ENCODE results near the gene TIMM13. TPM values are rescaled to one million over a fixed set of nuclear protein-coding genes. Genes with fewer than 3 reads are reported as not detected.

Gene TIMM13
- total RNA-seq, 3 donors from 2014 or later: 27.7 to 34.4 (median 28.1) TPM

DNA sequence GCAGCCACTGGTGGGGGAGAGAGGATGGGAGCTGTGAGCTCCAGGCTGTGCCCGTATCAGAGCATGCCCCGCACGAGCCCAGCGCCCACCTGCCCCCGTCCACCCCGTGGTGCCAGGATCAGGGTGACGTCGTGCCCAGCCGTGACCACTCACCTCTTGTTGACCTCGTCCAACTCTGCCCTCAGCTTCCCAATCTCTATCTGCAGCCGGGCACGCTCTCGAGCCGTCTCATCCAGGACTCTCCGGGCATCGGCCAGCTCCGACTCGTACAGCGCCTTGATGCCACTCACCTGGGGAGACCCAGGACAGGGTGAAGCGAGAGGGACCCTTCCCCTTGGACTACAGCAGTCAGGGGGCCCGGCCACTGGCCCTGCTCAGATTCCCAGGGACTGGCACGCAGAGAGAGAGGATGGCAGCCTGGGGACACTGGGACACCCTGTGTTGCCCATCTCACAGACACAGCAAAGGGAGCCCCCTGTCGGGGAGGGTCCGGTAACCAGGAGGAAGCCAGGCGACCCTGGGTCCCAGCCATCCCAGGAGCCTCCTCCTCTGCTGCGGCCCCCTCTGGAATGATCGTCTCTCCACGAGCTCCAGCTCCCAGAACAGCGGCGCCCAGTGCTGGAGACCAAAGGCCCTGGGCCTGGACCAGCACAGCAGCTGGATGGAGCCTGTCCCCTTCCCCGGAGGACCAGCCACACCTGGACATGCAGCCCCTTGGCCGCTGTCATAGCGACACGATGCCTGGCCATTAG, 17.0 kb upstream of the TIMM13 start:
- no peaks in the 10 kb centered on the region for H3K9me3 ChIP-seq
- no peaks in the 10 kb centered on the region for H3K36me3 ChIP-seq
- TF ChIP-seq, protein P1, sequence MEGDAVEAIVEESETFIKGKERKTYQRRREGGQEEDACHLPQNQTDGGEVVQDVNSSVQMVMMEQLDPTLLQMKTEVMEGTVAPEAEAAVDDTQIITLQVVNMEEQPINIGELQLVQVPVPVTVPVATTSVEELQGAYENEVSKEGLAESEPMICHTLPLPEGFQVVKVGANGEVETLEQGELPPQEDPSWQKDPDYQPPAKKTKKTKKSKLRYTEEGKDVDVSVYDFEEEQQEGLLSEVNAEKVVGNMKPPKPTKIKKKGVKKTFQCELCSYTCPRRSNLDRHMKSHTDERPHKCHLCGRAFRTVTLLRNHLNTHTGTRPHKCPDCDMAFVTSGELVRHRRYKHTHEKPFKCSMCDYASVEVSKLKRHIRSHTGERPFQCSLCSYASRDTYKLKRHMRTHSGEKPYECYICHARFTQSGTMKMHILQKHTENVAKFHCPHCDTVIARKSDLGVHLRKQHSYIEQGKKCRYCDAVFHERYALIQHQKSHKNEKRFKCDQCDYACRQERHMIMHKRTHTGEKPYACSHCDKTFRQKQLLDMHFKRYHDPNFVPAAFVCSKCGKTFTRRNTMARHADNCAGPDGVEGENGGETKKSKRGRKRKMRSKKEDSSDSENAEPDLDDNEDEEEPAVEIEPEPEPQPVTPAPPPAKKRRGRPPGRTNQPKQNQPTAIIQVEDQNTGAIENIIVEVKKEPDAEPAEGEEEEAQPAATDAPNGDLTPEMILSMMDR (IDR thresholded peaks at IDR 0.05): no peak
- TF ChIP-seq POLR2A (IDR thresholded peaks at IDR 0.05) (no peak), POLR2AphosphoS5 (IDR thresholded peaks at IDR 0.05) (no peak)
- no peak for DNase-seq (ENCODE audit: low spot score in 2 of 2)
- intact Hi-C loops (cut with DNase I; ENCODE audit: low total_unique reads): loop anchor here (5.0 kb wide), 1 partner anchor 878 kb away; no protein-coding TSS in a partner anchor
- H3K4me1 ChIP-seq: no peaks in the 10 kb centered on the region
- H3K27me3 ChIP-seq: no peaks in the 10 kb centered on the region
- no peak overlapping the region for H3K4me3 ChIP-seq
- H3K27ac ChIP-seq: no peak overlapping the region

DNA sequence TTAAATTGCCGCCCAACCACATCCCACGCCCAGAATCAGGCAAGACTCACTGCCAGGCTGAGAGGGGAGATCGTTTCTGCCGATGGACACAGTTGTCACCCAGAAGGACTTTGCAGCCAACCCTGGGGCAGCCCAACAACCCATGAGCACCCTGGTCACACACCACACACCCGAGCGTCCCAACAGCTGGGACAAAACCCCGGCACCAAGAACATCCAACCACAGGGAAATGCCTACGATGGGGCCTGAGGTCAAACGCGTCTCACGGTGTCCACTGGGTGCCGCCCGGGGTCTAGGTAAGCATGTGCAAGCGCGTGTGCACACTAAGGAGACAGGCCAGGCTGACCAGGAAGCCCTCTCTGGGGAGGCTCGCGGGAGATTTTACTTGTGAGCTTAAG, 16.4 kb upstream of the TIMM13 start:
- no peaks in the 10 kb centered on the region for H3K4me1 ChIP-seq
- no peaks in the 10 kb centered on the region for H3K27me3 ChIP-seq
- H3K27ac ChIP-seq: no peak overlapping the region
- TF ChIP-seq POLR2AphosphoS5 (IDR thresholded peaks at IDR 0.05) (no peak), POLR2A (IDR thresholded peaks at IDR 0.05) (no peak)
- TF ChIP-seq, protein P1 (IDR thresholded peaks at IDR 0.05): no peak
- no peaks in the 10 kb centered on the region for H3K36me3 ChIP-seq
- no peaks in the 10 kb centered on the region for H3K9me3 ChIP-seq
- DNase-seq (ENCODE audit: low spot score in 2 of 2): no peak
- intact Hi-C loops (cut with DNase I; ENCODE audit: low total_unique reads): loop anchor here (5.0 kb wide), 1 partner anchor 879 kb away; no protein-coding TSS in a partner anchor
- H3K4me3 ChIP-seq: no peak overlapping the region

DNA sequence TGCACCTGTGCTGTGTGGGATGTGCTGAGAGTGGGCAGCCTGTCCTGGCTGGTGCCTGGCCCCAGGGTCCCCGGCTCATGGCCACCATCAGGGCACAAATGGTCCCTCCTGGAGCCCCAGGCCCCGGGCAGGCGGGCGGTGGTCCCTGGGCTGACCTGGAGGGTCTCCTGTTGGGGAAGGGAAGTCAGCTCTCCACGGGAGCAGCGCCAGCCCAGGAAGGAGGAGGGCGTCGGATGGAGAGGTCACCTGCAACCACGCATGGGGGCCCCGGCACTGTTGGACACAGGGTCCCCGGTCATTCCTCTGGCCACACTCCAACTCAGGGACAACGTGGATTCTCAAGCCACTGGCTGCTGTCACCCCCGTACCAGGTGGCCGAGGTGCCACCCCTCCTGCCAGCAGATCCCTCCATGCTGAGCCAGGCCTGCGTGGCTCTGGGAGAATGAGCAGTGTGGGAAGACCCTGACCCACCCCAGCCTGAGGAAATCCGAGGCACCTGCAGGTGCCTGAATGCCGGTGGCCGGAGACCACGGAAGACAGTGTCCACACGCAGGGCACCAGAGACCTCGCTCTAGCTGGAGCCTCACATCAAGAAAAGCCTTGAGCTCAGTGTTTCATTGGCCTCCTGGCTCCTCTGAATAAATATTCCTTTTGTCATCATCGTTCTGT, 15.9 kb upstream of the TIMM13 start:
- Histone ChIP-seq H3K4me3 (no peak overlapping the region), H3K36me3 (no peaks in the 10 kb centered on the region), H3K9me3 (no peaks in the 10 kb centered on the region), H3K27me3 (no peaks in the 10 kb centered on the region), H3K27ac (no peak overlapping the region), H3K4me1 (no peaks in the 10 kb centered on the region)
- DNase-seq (ENCODE audit: low spot score in 2 of 2): no peak
- TF ChIP-seq POLR2A (IDR thresholded peaks at IDR 0.05) (no peak), POLR2AphosphoS5 (IDR thresholded peaks at IDR 0.05) (no peak)
- TF ChIP-seq, protein P1 (IDR thresholded peaks at IDR 0.05): no peak
- intact Hi-C loops (cut with DNase I; ENCODE audit: low total_unique reads): loop anchor here (5.0 kb wide), 1 partner anchor 879 kb away; no protein-coding TSS in a partner anchor

DNA sequence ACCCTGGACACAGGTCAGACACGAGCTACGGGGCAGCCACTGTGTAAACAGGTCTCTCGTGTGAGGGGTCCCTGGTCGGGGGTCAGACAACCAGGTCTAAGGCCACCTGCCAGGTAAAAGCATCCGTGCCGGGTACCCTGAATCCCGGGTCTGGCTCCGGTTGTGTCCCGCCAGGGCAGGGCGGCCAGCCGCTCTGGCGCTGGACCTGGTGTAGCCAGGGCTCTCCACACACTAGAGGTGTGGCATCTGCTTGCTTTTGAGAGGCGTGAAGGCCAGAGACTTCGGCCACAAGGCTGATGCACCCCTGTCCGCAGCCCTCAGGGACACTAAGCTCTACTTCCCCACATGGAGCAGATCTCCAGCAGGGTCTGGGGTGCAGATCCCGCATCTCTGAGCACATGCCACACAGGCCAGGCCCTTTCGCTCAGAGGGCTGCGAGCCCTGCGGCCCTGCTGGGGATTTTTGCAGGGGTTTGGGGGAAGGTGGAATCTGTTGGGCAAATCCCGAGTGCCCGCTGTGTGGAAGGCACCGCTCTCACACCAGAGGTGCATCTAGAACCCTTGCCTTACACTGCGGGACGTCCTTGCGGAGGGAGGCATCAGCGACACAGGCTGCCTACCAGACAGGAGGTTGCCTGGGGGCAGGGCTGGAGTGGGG, 13.8 kb upstream of the TIMM13 start:
- no peaks in the 10 kb centered on the region for H3K27me3 ChIP-seq
- H3K9me3 ChIP-seq: no peaks in the 10 kb centered on the region
- intact Hi-C loops (cut with DNase I; ENCODE audit: low total_unique reads): loop anchor here (5.0 kb wide), 1 partner anchor 881 kb away; no protein-coding TSS in a partner anchor
- H3K4me1 ChIP-seq: no peaks in the 10 kb centered on the region
- no peak for DNase-seq (ENCODE audit: low spot score in 2 of 2)
- TF ChIP-seq, protein P1 (IDR thresholded peaks at IDR 0.05): no peak
- TF ChIP-seq POLR2AphosphoS5 (IDR thresholded peaks at IDR 0.05) (no peak), POLR2A (IDR thresholded peaks at IDR 0.05) (no peak)
- H3K27ac ChIP-seq: no peak overlapping the region
- no peak overlapping the region for H3K4me3 ChIP-seq
- no peaks in the 10 kb centered on the region for H3K36me3 ChIP-seq

All from breast epithelium (tissue), 4 donors.